A549 (cell line): ENCODE measurements around the gene MAGOH. TPM values are rescaled to one million over a fixed set of nuclear protein-coding genes. Genes with fewer than 3 reads are reported as not detected.

ENCODE experiments used
- ATAC-seq, 2 experiments: fragments of 200-7000 bp in 1 of 2; fragments of >200 bp in 1 of 2; cut with Nextera tagmentation in 1 of 2; cut with Tn5 transposase in 1 of 2; 3 replicates each; pipeline versions ENCODE4 v1.8.0 to v1.9.1; 2018 to 2020; ENCODE audit warnings: mild to moderate bottlenecking in 1 of 2, moderate library complexity in 1 of 2
- CTCF ChIA-PET: fragments of 300-600 bp; sonication (Branson Sonifier 250); formaldehyde crosslinking; extraction: SDS; loops from one replicate; lab custom pipeline; 2021; ENCODE audit warnings: antibody characterized with exemption, inconsistent platforms; lab: Yijun Ruan, JAX
- POLR2A ChIA-PET: fragments of 350-600 bp; formaldehyde crosslinking; extraction: SDS; loops from one replicate; lab custom pipeline; 2021; ENCODE audit warnings: antibody characterized with exemption, inconsistent platforms; lab: Yijun Ruan, JAX
- DNase-seq, 2 experiments: peaks; one replicate each; pipeline versions ENCODE4 v3.0.0 to v3.0.0-alpha.2; 2011 to 2016; ENCODE audit warnings: low read depth in 1 of 2, low spot score in 1 of 2
- FAIRE-seq: peaks from 2 replicates; lab custom pipeline; 2011; peaks lifted over from hg19 to GRCh38; lab: Jason Lieb, UNC
- H3K27ac ChIP-seq, 2 experiments: fragments of >200 bp; sonication (Bioruptor Twin); formaldehyde crosslinking; 3 replicates each; pipeline ENCODE4 v1.5.1; 2016 to 2017
- H3K4me1 ChIP-seq: fragments of >200 bp; sonication (Bioruptor Twin); formaldehyde crosslinking; 3 replicates; pipeline ENCODE4 v1.6.1; 2016
- H3K4me2 ChIP-seq: fragments of >200 bp; sonication (Bioruptor Twin); formaldehyde crosslinking; 3 replicates; pipeline ENCODE4 v1.6.1; 2016
- H3K4me3 ChIP-seq: fragments of >200 bp; sonication (Bioruptor Twin); formaldehyde crosslinking; 3 replicates; pipeline ENCODE4 v1.5.1; 2016
- H3K9me3 ChIP-seq: fragments of >200 bp; sonication (Bioruptor Twin); formaldehyde crosslinking; 3 replicates; pipeline ENCODE4 v1.6.1; 2016
- CEBPB ChIP-seq, 2 experiments: fragments of >200 bp in 1 of 2; sonication (Bioruptor Twin) in 1 of 2; formaldehyde crosslinking in 1 of 2; IDR thresholded peaks; 2 replicates each; pipeline ENCODE4 v1.6.1; 2012 to 2016
- EHMT2 ChIP-seq: fragments of 200-600 bp; sonication (generic); IDR thresholded peaks from 2 replicates; pipeline ENCODE4 v1.6.1; 2016; ENCODE audit warnings: antibody characterized with exemption, low read depth, mild to moderate bottlenecking, moderate library complexity
- ESRRA ChIP-seq: fragments of 150-350 bp; IDR thresholded peaks from 2 replicates; pipeline ENCODE4 v1.6.1; 2014; ENCODE audit warnings: mild to moderate bottlenecking, low read length, borderline replicate concordance
- FOXS1 ChIP-seq: fragments of 250-450 bp; sonication (Bioruptor Pico); IDR thresholded peaks from 2 replicates; pipeline ENCODE4 v1.5.0; 2020; ENCODE audit warnings: mild to moderate bottlenecking, moderate library complexity
- GATA3 ChIP-seq: IDR thresholded peaks from 2 replicates; pipeline ENCODE4 v1.6.1; 2012; ENCODE audit warnings: borderline replicate concordance
- HDAC2 ChIP-seq: fragments of 200-600 bp; sonication (generic); IDR thresholded peaks from 2 replicates; pipeline ENCODE4 v1.6.1; 2016
- HOXA7 ChIP-seq: fragments of 250-450 bp; sonication (Bioruptor Pico); IDR thresholded peaks from 2 replicates; pipeline ENCODE4 v1.5.0; 2020; ENCODE audit warnings: mild to moderate bottlenecking, moderate library complexity
- HOXB13 ChIP-seq: fragments of 250-450 bp; sonication (Bioruptor Pico); IDR thresholded peaks from 2 replicates; pipeline ENCODE4 v1.5.0; 2020; ENCODE audit warnings: low read depth, mild to moderate bottlenecking, moderate library complexity
- HOXB5 ChIP-seq: fragments of 250-450 bp; sonication (Bioruptor Pico); IDR thresholded peaks from 2 replicates; pipeline ENCODE4 v1.5.0; 2020; ENCODE audit warnings: mild to moderate bottlenecking, moderate library complexity
- JUN ChIP-seq, 2 experiments: fragments of >200 bp; sonication (Bioruptor Twin); formaldehyde crosslinking; IDR thresholded peaks; 2 replicates in 1 of 2; 3 replicates in 1 of 2; pipeline ENCODE4 v1.6.1; 2016 to 2017
- JUNB ChIP-seq: fragments of >200 bp; sonication (Bioruptor Twin); formaldehyde crosslinking; IDR thresholded peaks from 2 replicates; pipeline ENCODE4 v1.6.1; 2016
- KDM1A ChIP-seq: fragments of 200-600 bp; sonication (generic); IDR thresholded peaks from 2 replicates; pipeline ENCODE4 v1.6.1; 2016; ENCODE audit warnings: low read depth, mild to moderate bottlenecking
- POLR2AphosphoS2 ChIP-seq: conservative IDR thresholded peaks from 2 replicates; pipeline ENCODE4 v1.6.1; 2012; ENCODE audit warnings: low read length, improper control_type of control experiment, inconsistent platforms
- SMC3 ChIP-seq: fragments of >200 bp; sonication (Bioruptor Twin); formaldehyde crosslinking; IDR thresholded peaks from 3 replicates; pipeline ENCODE4 v1.6.1; 2018; ENCODE audit warnings: inconsistent platforms
- ZC3H11A ChIP-seq: fragments of 450-650 bp; IDR thresholded peaks from 2 replicates; pipeline ENCODE4 v1.6.1; 2014; ENCODE audit warnings: antibody characterized with exemption, mild to moderate bottlenecking
- ZFP36 ChIP-seq: fragments of 450-650 bp; IDR thresholded peaks from 2 replicates; pipeline ENCODE4 v1.6.1; 2014; ENCODE audit warnings: borderline replicate concordance; ENCODE audit not compliant: partially characterized antibody
- WGBS: methylation state at CpG from one replicate; pipeline ENCODE4 v1.1.6; 2017; ENCODE audit errors: missing lambda C conversion rate; 5-methylcytosine and 5-hydroxymethylcytosine counted together
- polyA plus RNA-seq, 4 experiments: library from polyadenylated mRNA; depleted of rRNA in 3 of 4; stranded (reverse); fragments of >200 nt; fragmentation: RNase III in 1 of 4; extraction: RNeasy Plus Mini Kit Qiagen cat#74134 plus additional on column Dnase treatment in 1 of 4; gene quantifications; 2 replicates in 3 of 4; 3 replicates in 1 of 4; pipeline ENCODE4 v1.2.3, GENCODE V29; 2011 to 2017
- TF ChIP-seq, protein P1 (sequence below): fragments of >200 bp; sonication (Bioruptor Twin); formaldehyde crosslinking; IDR thresholded peaks from 2 replicates; pipeline ENCODE4 v1.6.1; 2016
- TF ChIP-seq, protein P2 (sequence below): fragments of >200 bp; sonication (Bioruptor Twin); formaldehyde crosslinking; IDR thresholded peaks from 3 replicates; pipeline ENCODE4 v1.5.1; 2016
- TF ChIP-seq, protein P3 (sequence below): fragments of 450-650 bp; IDR thresholded peaks from 2 replicates; pipeline ENCODE4 v1.6.1; 2014; ENCODE audit warnings: antibody characterized with exemption

Gene MAGOH
- polyA plus RNA-seq, 2 of the 4 experiments (the other 2 are of a cell fraction), result 80.2 to 139 TPM

DNA sequence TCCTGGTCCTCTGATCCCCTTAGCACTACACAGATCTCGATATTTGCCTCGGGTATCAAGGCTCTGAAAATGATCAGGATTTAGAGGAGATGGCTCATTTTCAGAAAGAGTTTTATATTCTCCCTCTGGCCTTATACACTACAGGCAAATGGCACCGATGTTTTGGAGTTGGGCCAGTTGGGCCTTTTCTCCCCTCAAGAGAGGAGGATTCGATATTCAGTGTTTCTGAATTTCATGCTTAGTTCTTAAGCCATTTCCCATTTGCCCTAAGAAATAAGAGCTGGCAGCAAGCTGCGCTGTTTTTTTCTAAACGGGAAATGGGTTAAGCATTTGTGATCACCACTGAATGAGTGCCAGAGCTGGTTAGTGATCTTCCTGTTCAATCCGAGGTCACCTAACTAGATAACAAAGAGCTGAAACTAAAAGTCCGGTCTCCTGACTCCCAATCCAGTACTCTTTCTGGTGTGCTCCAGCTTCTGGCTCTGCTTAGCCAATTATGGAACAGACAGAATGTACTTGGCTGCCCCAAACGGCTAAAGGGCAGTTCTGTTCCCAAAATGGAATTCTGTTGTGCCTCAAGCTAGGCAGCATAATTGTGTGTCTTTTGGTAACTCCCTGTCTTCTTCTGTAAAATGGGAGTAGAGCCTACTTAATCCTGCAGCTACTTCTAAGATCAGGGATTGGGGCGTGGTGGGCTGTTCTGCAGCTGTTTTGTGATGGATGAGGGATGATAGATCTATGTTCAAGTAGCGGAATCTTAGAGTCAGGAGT, 42.9 kb downstream of the MAGOH start:
- 89% methylated on average over 11 of the region's 11 CpGs for WGBS
- TF ChIP-seq JUN (IDR thresholded peaks at IDR 0.05) (no peak), JUNB (no peak)
- TF ChIP-seq, protein P1, sequence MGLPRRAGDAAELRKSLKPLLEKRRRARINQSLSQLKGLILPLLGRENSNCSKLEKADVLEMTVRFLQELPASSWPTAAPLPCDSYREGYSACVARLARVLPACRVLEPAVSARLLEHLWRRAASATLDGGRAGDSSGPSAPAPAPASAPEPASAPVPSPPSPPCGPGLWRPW, result no peak
- TF ChIP-seq, protein P2, sequence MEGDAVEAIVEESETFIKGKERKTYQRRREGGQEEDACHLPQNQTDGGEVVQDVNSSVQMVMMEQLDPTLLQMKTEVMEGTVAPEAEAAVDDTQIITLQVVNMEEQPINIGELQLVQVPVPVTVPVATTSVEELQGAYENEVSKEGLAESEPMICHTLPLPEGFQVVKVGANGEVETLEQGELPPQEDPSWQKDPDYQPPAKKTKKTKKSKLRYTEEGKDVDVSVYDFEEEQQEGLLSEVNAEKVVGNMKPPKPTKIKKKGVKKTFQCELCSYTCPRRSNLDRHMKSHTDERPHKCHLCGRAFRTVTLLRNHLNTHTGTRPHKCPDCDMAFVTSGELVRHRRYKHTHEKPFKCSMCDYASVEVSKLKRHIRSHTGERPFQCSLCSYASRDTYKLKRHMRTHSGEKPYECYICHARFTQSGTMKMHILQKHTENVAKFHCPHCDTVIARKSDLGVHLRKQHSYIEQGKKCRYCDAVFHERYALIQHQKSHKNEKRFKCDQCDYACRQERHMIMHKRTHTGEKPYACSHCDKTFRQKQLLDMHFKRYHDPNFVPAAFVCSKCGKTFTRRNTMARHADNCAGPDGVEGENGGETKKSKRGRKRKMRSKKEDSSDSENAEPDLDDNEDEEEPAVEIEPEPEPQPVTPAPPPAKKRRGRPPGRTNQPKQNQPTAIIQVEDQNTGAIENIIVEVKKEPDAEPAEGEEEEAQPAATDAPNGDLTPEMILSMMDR, result no peak
- POLR2A ChIA-PET, result no interaction called here
- DNase-seq (no peak), FAIRE-seq (no peak), ATAC-seq (no peak)
- Histone ChIP-seq H3K4me2 (peak overlapping the region; percentile 81; the same call in 2 of the 3 replicates), H3K4me3 (no peak overlapping the region), H3K9me3 (no peaks in the 10 kb centered on the region), H3K27ac (no peak overlapping the region), H3K4me1 (peaks cover 9% of the 10 kb centered on the region)
- CTCF ChIA-PET, result interaction anchor here (1.6 to 3.6 kb wide), 2 partner anchors 10 to 13 kb away, joined by 5 to 24 read pairs; no protein-coding TSS in a partner anchor

DNA sequence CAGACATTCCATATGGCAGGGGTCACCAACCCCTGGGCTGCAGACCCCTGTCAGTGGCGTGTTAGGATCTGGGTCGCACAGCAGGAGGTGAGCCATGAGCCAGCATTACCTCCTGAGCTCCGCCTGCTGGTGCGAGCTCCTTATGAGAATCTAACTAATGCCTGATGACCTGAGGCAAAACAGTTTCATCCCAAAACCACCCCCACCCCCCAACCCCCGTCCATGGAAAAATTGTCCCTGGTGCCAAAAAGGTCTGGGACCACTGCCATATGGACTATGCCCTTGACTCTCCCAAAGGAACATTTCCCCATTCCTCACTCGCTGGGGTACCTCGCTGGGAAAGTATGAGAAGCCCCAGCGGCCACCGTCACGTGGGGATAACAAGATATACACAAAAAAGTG, 48.1 kb downstream of the MAGOH start:
- ATAC-seq, result no peak

DNA sequence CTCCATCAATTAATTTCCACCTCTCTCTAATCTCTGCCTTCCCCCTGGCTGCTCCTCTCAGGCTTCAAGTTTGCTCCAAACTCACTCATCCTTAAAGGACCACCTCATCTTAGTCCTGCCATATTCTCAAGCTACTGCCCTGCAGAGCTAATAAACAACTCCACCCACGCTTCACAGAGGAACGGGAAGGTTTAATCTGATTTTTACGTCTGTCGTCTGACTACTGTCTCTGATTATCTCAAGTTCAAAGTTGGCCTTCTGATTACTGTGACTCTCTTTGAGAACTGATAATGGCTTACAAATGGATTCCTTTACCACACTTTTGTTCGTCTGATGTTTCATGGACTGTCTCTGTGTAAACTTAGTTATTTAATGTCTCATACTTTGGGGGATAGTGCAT, 49.3 kb downstream of the MAGOH start:
- no peak overlapping the region for H3K4me2 ChIP-seq
- WGBS, result 84% methylated on average over 5 of the region's 5 CpGs
- H3K9me3 ChIP-seq, result no peaks in the 10 kb centered on the region
- TF ChIP-seq CEBPB (IDR thresholded peaks at IDR 0.05) (no peak), ESRRA (no peak), HOXA7 (CRISPR knock-in tag) (no peak), HOXB13 (CRISPR knock-in tag) (no peak), SMC3 (no peak), HOXB5 (no peak), KDM1A (no peak), HDAC2 (no peak), EHMT2 (no peak), GATA3 (no peak)
- TF ChIP-seq, protein P3, sequence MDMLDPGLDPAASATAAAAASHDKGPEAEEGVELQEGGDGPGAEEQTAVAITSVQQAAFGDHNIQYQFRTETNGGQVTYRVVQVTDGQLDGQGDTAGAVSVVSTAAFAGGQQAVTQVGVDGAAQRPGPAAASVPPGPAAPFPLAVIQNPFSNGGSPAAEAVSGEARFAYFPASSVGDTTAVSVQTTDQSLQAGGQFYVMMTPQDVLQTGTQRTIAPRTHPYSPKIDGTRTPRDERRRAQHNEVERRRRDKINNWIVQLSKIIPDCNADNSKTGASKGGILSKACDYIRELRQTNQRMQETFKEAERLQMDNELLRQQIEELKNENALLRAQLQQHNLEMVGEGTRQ, result no peak
- TF ChIP-seq, protein P2, result no peak
- TF ChIP-seq, all 56 proteins: peak for 0
- Histone ChIP-seq H3K4me1 (no peaks in the 10 kb centered on the region), H3K27ac (no peak overlapping the region), H3K4me3 (no peak overlapping the region)
- ChIA-PET POLR2A (no interaction called here), CTCF (interaction anchor here (2.2 kb wide), 1 partner anchor 268 kb away, joined by 9 read pairs; the partner anchor contains the start of gene ECHDC2)
- no peak for ATAC-seq
- no peak for FAIRE-seq
- DNase-seq, result no peak

More for the DNA sequence above, 48.1 kb downstream of the MAGOH start:
- POLR2A ChIA-PET, result no interaction called here
- TF ChIP-seq EHMT2 (no peak), ZFP36 (no peak), ZC3H11A (no peak), POLR2AphosphoS2 (no peak), FOXS1 (no peak)
- TF ChIP-seq, protein P3, result no peak
- TF ChIP-seq, all 56 proteins: peak for 0
- FAIRE-seq, result no peak
- 87% methylated on average over 8 of the region's 10 CpGs for WGBS
- DNase-seq, result no peak
- CTCF ChIA-PET, result interaction anchor here (2.2 kb wide), 2 partner anchors 8 to 269 kb away, joined by 9 read pairs; partner anchors contain the start of gene ECHDC2
- no peaks in the 10 kb centered on the region for H3K9me3 ChIP-seq
- H3K4me2 ChIP-seq, result no peak overlapping the region
- no peaks in the 10 kb centered on the region for H3K4me1 ChIP-seq
- H3K27ac ChIP-seq, result no peak overlapping the region
- no peak overlapping the region for H3K4me3 ChIP-seq
